KMS-11 (cell line): ENCODE results near the gene PNPLA7.
"Not testable (repeated sequence)": the region's sequence is repeated elsewhere in the genome, so short reads cannot be mapped to it uniquely, and the experiment has no call there.

Experiments
- H2AFZ ChIP-seq: fragments of 200-600 bp; sonication (generic); 2 replicates; pipeline ENCODE4 v1.6.1; 2016; ENCODE audit warnings: antibody characterized with exemption, mixed run types, low read depth
- H3K27ac ChIP-seq: fragments of 200-600 bp; sonication (generic); 2 replicates; pipeline ENCODE4 v1.6.1; 2016; ENCODE audit warnings: mild to moderate bottlenecking, mixed run types
- H3K27me3 ChIP-seq: fragments of 200-600 bp; sonication (generic); 2 replicates; pipeline ENCODE4 v1.6.1; 2017; ENCODE audit warnings: mild to moderate bottlenecking, low read depth, mixed run types, moderate library complexity; ENCODE audit not compliant: insufficient read depth
- H3K36me3 ChIP-seq: fragments of 200-600 bp; sonication (generic); 2 replicates; pipeline ENCODE4 v1.6.1; 2017; ENCODE audit warnings: mild to moderate bottlenecking, mixed run types; ENCODE audit not compliant: insufficient read depth
- H3K4me1 ChIP-seq: fragments of 200-600 bp; sonication (generic); 2 replicates; pipeline ENCODE4 v1.6.1; 2016; ENCODE audit warnings: mild to moderate bottlenecking, low read depth, mixed run types; ENCODE audit not compliant: poor library complexity, severe bottlenecking
- H3K4me2 ChIP-seq: fragments of 200-600 bp; sonication (generic); 2 replicates; pipeline ENCODE4 v1.7.0; 2016; ENCODE audit warnings: mild to moderate bottlenecking, mixed run types
- H3K4me3 ChIP-seq: fragments of 200-600 bp; sonication (generic); IDR thresholded peaks from 2 replicates; pipeline ENCODE4 v1.6.1; 2017; ENCODE audit warnings: low read depth, low read length, mixed read lengths; ENCODE audit not compliant: insufficient read depth
- H3K79me2 ChIP-seq: fragments of 200-600 bp; sonication (generic); 2 replicates; pipeline ENCODE4 v1.6.1; 2016; ENCODE audit warnings: low read depth, mixed run types; ENCODE audit not compliant: insufficient read depth
- H3K9ac ChIP-seq: fragments of 200-600 bp; sonication (generic); 2 replicates; pipeline ENCODE4 v1.6.1; 2016; ENCODE audit warnings: mild to moderate bottlenecking, mixed run types
- H4K20me1 ChIP-seq: fragments of 200-600 bp; sonication (generic); 2 replicates; pipeline ENCODE4 v1.6.1; 2016; ENCODE audit warnings: mild to moderate bottlenecking, mixed run types; ENCODE audit not compliant: insufficient read depth
- TF ChIP-seq, protein P1 (sequence below): fragments of 200-600 bp; sonication (generic); conservative IDR thresholded peaks from 2 replicates; pipeline ENCODE4 v1.6.1; 2017; ENCODE audit warnings: low read depth, mild to moderate bottlenecking, antibody characterized with exemption, low read length, moderate library complexity, mixed read lengths

PNPLA7 gene

DNA sequence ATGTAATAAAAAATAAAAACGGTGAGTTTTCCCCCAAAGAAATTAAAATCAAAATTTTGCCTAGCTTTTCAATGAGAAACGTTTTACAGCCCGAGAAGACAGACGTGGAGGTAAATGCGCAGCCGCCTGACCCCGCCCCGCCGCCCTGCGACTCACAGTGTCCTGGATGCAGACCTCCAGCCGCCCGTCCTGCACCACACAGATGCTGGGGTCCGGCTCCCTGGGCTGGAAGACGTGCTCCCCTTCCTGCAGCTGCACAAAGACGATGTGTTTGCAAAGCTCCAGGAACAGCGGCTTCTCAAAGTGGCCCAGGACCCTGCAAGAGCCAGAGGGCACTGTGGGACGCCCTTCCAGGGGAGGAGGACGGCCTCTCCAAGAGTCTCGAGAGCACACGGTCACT is 7.7 kb downstream of the PNPLA7 start:
- Histone ChIP-seq H3K36me3 (no peaks in the 10 kb centered on the region), H3K9ac (no peak overlapping the region), H2AFZ (no peak overlapping the region), H3K27ac (no peak overlapping the region), H3K27me3 (no peaks in the 10 kb centered on the region), H3K4me1 (no peaks in the 10 kb centered on the region), H3K4me2 (no peak overlapping the region), H4K20me1 (no peaks in the 10 kb centered on the region), H3K4me3 (no peak overlapping the region), H3K79me2 (no peaks in the 10 kb centered on the region)
- TF ChIP-seq, protein P1, sequence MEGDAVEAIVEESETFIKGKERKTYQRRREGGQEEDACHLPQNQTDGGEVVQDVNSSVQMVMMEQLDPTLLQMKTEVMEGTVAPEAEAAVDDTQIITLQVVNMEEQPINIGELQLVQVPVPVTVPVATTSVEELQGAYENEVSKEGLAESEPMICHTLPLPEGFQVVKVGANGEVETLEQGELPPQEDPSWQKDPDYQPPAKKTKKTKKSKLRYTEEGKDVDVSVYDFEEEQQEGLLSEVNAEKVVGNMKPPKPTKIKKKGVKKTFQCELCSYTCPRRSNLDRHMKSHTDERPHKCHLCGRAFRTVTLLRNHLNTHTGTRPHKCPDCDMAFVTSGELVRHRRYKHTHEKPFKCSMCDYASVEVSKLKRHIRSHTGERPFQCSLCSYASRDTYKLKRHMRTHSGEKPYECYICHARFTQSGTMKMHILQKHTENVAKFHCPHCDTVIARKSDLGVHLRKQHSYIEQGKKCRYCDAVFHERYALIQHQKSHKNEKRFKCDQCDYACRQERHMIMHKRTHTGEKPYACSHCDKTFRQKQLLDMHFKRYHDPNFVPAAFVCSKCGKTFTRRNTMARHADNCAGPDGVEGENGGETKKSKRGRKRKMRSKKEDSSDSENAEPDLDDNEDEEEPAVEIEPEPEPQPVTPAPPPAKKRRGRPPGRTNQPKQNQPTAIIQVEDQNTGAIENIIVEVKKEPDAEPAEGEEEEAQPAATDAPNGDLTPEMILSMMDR = no peak

DNA sequence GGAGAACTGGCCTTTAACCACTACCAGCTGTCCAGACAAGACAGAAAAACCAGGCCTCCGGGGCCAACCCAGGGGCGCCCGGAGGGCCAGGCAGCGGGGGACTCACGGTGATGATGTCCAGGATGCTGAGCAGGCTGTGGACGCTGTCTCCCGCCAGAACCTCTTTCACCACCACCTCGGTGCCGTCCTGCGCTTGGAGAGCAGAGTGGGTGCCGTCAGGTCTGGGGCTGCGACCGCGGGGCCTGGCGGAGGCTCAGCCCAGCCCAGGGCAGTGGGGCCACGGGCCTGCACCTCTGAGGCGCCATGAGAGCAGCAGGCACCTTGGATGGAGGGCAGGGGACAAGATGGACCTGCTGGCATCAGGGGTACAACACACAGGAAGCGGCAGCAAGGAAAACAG is 9.7 kb downstream of the PNPLA7 start:
- Histone ChIP-seq H2AFZ (no peak overlapping the region), H3K27me3 (no peaks in the 10 kb centered on the region), H3K27ac (no peak overlapping the region), H3K79me2 (no peaks in the 10 kb centered on the region), H3K4me3 (no peak overlapping the region), H4K20me1 (no peaks in the 10 kb centered on the region), H3K4me2 (no peak overlapping the region), H3K4me1 (no peaks in the 10 kb centered on the region), H3K36me3 (no peaks in the 10 kb centered on the region), H3K9ac (no peak overlapping the region)
- TF ChIP-seq, protein P1 = no peak

DNA sequence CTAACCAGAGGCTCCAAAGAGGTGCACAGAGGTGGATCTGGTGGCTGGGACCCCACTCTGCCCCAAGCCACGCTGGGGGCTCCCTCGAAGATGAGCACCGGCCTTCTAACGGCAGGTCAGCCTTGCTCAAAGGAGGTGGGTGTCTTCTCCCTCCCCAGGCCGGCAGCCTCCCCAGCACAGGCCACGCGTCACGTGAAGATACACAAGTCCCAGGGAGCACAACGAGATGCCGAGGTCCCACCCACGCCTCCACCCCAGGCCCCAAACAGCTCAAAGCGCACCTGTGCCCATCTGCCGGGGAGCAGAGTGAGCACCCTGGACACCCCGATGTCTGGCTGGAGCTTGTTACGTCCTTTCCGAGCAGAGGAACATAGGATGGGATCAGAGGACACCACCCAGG is 12.1 kb downstream of the PNPLA7 start:
- H2AFZ ChIP-seq = no peak overlapping the region
- no peaks in the 10 kb centered on the region for H4K20me1 ChIP-seq
- H3K36me3 ChIP-seq = no peaks in the 10 kb centered on the region
- no peak overlapping the region for H3K4me2 ChIP-seq
- no peaks in the 10 kb centered on the region for H3K79me2 ChIP-seq
- H3K27ac ChIP-seq = no peak overlapping the region
- TF ChIP-seq, protein P1 = no peak
- H3K9ac ChIP-seq = no peak overlapping the region
- no peak overlapping the region for H3K4me3 ChIP-seq
- peaks cover 10% of the 10 kb centered on the region for H3K4me1 ChIP-seq
- no peaks in the 10 kb centered on the region for H3K27me3 ChIP-seq

DNA sequence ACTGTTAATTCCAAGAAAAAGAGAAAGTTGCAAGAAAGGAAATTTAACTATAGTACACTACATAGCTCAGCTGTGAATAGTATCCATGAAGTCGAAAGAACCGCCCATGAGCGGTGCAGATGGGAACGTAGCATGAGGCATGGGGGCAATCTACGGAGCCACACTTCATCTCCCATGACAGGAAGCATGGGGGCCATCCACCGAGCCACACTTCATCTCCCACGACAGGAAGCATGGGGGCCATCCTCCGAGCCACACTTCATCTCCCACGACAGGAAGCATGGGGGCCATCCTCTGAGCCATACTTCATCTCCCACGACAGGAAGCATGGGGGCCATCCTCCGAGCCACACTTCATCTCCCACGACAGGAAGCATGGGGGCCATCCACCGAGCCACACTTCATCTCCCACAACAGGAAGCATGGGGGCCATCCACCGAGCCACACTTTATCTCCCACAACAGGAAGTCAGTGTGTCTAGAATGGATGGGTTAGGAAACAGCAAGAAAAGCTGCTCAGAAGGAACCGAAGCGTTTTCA is 13.5 kb downstream of the PNPLA7 start:
- not testable (repeated sequence) for H3K79me2 ChIP-seq, H3K27me3 ChIP-seq, H3K27ac ChIP-seq, H3K4me2 ChIP-seq, H3K9ac ChIP-seq, H3K4me3 ChIP-seq, H4K20me1 ChIP-seq, H2AFZ ChIP-seq, H3K36me3 ChIP-seq
- peaks cover 10% of the 10 kb centered on the region for H3K4me1 ChIP-seq

DNA sequence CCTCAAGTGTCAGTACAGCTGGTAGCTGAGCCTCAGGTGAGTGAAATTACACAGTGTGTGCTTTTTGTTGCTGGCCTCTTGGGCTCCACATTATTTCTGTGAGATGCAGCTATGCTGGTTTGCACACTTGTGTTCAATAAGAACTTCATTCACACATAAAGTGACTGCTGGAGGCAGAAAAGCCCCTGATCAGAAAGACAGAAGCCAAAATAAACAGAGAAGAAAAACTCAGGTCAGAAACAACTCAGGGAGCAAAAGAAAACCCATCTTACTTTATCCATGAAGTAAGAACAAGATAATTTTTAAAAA is 15.1 kb downstream of the PNPLA7 start:
- Histone ChIP-seq H4K20me1 (no peaks in the 10 kb centered on the region), H3K36me3 (no peaks in the 10 kb centered on the region), H3K4me1 (peaks cover 10% of the 10 kb centered on the region), H2AFZ (peak overlapping the region; percentile 45; the same call in 1 of the 2 replicates), H3K27ac (peak overlapping the region; percentile 38; the same call in 1 of the 2 replicates), H3K79me2 (no peaks in the 10 kb centered on the region), H3K4me2 (peak overlapping the region; percentile 5; the same call in 1 of the 2 replicates), H3K4me3 (no peak overlapping the region), H3K9ac (peak overlapping the region; percentile 0; the same call in 1 of the 2 replicates), H3K27me3 (no peaks in the 10 kb centered on the region)
- TF ChIP-seq, protein P1 = peak; percentile 8; the same call in 1 of the 2 replicates
